ENCODE results near the gene PIGH. TPM values are rescaled to one million over a fixed set of nuclear protein-coding genes. Genes with fewer than 3 reads are reported as not detected.

Gene PIGH, protein sequence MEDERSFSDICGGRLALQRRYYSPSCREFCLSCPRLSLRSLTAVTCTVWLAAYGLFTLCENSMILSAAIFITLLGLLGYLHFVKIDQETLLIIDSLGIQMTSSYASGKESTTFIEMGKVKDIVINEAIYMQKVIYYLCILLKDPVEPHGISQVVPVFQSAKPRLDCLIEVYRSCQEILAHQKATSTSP
- polyA plus RNA-seq (2012; ENCODE audit: low read depth, missing spikeins) = 16.2 TPM

DNA sequence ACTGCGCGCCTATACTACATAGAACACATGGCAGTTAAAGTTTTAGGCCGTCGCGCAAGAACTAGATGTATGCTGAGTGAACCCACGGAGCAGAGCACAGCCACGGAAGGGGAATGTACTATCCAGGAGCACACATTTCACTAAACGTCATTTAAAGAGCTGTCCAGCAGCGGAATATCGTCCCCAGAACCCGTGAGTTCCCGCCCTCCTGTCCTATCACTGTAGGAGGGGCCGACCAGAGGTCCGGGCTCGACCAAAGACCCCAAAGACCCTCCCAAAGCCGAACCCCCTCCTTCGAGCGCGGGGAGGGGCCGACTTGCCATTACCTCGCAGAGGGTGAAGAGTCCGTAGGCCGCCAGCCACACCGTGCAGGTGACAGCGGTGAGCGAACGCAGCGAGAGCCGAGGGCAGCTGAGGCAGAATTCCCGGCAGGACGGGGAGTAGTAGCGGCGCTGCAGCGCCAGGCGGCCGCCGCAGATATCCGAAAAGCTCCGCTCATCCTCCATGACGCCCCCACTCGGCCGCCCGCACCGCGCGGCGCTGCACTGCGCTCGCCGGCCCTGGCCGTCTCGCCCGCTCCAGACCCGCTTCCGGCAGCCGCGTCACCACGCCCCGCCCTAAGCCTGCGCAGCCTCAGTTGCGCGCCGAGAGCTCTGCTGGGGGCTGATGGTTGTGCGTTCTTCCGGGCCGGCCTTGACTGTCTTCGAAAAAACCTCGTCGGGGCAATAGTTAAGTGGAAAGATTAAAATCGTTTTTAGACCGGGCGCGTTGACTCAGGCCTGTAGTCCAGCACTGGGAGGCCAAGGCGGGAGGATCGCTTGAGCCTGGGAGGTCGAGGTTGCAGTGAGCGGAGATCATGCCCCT is at the start of gene PIGH:
TSS of gene PIGH (minus strand) at position 571 of the 864 bp plus-strand sequence. CDS start at position 506, 65 bp downstream.
- TF ChIP-seq POU2F2 (IDR thresholded peaks at IDR 0.05; ENCODE audit: low read depth, low read length) (no peak), PAX5 (IDR thresholded peaks at IDR 0.05; ENCODE audit: insufficient read depth, low read length, severe bottlenecking) (peak; percentile 42), POLR2AphosphoS5 (IDR thresholded peaks at IDR 0.05; ENCODE audit: low read depth, low read length) (peak; percentile 33; the same call in 1 of the 2 replicates), POLR2A (IDR thresholded peaks at IDR 0.05; ENCODE audit: low read depth, low read length) (peak; percentile 75), SPI1 (IDR thresholded peaks at IDR 0.05; ENCODE audit: low read depth, low read length) (no peak), TAF1 (IDR thresholded peaks at IDR 0.05; ENCODE audit: low read depth, low read length) (0 out of 2 replicates have a peak, but pooled peaks have one; percentile 30)
- DNase-seq (ENCODE audit: insufficient read length, low spot score) = peak; percentile 90
- FAIRE-seq = peak; percentile 100

DNA sequence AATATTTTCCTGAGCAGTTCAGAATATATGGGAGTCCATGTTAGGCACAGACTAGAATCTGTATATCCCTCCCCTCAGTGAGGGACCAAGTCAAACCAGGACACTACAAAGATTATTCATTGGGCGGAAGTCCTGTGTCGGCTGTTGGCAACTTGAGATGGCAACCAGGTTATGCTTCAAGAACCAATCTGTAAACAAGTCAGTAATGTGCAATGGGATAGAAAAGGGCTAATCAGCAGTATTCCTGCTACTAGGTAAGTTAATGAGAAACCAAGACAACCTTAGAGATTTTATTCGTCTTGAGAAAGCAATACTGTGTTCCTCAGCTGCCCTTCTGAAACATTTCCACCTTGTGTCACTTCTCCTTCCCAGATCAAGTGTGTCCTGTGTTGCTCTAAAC is 46.1 kb upstream of the PIGH start:
- FAIRE-seq = no peak
- TF ChIP-seq POLR2A (IDR thresholded peaks at IDR 0.05; ENCODE audit: low read depth, low read length) (no peak), PAX5 (IDR thresholded peaks at IDR 0.05; ENCODE audit: insufficient read depth, low read length, severe bottlenecking) (no peak), POLR2AphosphoS5 (IDR thresholded peaks at IDR 0.05; ENCODE audit: low read depth, low read length) (no peak), TAF1 (IDR thresholded peaks at IDR 0.05; ENCODE audit: low read depth, low read length) (no peak), SPI1 (IDR thresholded peaks at IDR 0.05; ENCODE audit: low read depth, low read length) (no peak), POU2F2 (IDR thresholded peaks at IDR 0.05; ENCODE audit: low read depth, low read length) (no peak)

DNA sequence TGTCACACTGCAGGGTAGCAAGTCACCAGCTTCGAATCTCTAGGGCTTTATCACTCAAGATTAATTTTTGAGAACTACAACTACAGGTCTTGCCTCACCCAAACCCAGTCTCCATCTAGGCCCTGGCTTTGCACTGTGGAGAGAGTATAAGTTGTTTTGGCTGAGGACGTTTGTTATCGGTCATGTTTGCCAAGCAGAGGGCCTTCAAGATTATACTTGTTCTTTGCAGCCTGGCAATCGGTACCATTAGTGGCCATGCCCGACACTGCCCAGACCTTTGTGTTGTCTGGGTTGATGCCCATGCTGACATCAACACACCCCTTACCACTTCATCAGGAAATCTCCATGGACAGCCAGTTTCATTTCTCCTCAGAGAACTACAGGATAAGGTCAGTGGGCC is 45.3 kb upstream of the PIGH start:
- DNase-seq (ENCODE audit: insufficient read length, low spot score) (no peak), FAIRE-seq (no peak)
- TF ChIP-seq TAF1 (IDR thresholded peaks at IDR 0.05; ENCODE audit: low read depth, low read length) (no peak), POLR2AphosphoS5 (IDR thresholded peaks at IDR 0.05; ENCODE audit: low read depth, low read length) (no peak), SPI1 (IDR thresholded peaks at IDR 0.05; ENCODE audit: low read depth, low read length) (no peak), POLR2A (IDR thresholded peaks at IDR 0.05; ENCODE audit: low read depth, low read length) (no peak), POU2F2 (IDR thresholded peaks at IDR 0.05; ENCODE audit: low read depth, low read length) (no peak), PAX5 (IDR thresholded peaks at IDR 0.05; ENCODE audit: insufficient read depth, low read length, severe bottlenecking) (no peak)

More for the DNA sequence above, 46.1 kb upstream of the PIGH start:
- no peak for DNase-seq (ENCODE audit: insufficient read length, low spot score)

DNA sequence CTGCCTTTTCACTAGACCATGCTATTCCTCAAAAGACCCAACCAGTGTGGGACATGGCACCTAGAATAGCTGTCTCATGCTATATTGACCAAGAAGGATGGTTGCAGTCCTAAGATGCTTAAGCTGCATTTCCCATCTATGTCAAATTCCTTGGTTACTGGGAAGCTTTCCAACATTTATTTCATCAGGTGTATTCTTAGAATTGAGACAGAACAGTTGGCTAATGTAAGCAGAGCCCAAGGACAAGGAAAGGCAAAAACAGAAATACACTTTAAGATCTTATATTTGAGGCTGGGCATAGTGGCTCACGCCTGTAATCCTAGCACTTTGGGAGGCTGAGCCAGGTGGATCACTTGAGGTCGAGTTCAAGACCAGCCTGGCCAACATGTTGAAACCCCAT is 44.4 kb upstream of the PIGH start:
- no peak for TF ChIP-seq SPI1 (IDR thresholded peaks at IDR 0.05; ENCODE audit: low read depth, low read length)
- TF ChIP-seq POLR2AphosphoS5 (IDR thresholded peaks at IDR 0.05; ENCODE audit: low read depth, low read length) = no peak
- TF ChIP-seq TAF1 (IDR thresholded peaks at IDR 0.05; ENCODE audit: low read depth, low read length) = no peak
- no peak for TF ChIP-seq POU2F2 (IDR thresholded peaks at IDR 0.05; ENCODE audit: low read depth, low read length)
- TF ChIP-seq POLR2A (IDR thresholded peaks at IDR 0.05; ENCODE audit: low read depth, low read length) = no peak
- no peak for TF ChIP-seq PAX5 (IDR thresholded peaks at IDR 0.05; ENCODE audit: insufficient read depth, low read length, severe bottlenecking)
- FAIRE-seq (no peak), DNase-seq (ENCODE audit: insufficient read length, low spot score) (no peak)

DNA sequence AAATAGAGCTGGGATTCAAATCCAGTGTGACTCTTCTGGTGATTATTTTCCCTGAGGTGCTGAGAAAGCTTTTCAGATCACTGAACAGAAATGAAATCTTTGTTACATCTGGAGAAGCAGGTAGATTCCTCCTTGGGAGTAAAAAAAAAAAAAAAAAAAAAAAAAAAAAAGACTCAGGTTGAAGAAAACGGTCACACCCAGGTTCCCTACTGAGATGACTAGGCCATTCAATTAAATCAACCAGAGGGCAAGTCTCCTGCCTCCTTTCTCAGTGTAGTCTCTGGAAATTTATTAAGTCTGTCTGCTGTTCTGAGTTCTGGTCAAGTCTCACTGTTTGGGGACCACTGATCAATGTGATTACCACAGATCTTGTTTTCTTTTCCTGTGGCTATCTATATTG is 43.6 kb upstream of the PIGH start:
- TF ChIP-seq TAF1 (IDR thresholded peaks at IDR 0.05; ENCODE audit: low read depth, low read length) (no peak), POU2F2 (IDR thresholded peaks at IDR 0.05; ENCODE audit: low read depth, low read length) (no peak), POLR2A (IDR thresholded peaks at IDR 0.05; ENCODE audit: low read depth, low read length) (no peak), PAX5 (IDR thresholded peaks at IDR 0.05; ENCODE audit: insufficient read depth, low read length, severe bottlenecking) (no peak), SPI1 (IDR thresholded peaks at IDR 0.05; ENCODE audit: low read depth, low read length) (no peak), POLR2AphosphoS5 (IDR thresholded peaks at IDR 0.05; ENCODE audit: low read depth, low read length) (no peak)
- DNase-seq (ENCODE audit: insufficient read length, low spot score) (no peak), FAIRE-seq (no peak)

DNA sequence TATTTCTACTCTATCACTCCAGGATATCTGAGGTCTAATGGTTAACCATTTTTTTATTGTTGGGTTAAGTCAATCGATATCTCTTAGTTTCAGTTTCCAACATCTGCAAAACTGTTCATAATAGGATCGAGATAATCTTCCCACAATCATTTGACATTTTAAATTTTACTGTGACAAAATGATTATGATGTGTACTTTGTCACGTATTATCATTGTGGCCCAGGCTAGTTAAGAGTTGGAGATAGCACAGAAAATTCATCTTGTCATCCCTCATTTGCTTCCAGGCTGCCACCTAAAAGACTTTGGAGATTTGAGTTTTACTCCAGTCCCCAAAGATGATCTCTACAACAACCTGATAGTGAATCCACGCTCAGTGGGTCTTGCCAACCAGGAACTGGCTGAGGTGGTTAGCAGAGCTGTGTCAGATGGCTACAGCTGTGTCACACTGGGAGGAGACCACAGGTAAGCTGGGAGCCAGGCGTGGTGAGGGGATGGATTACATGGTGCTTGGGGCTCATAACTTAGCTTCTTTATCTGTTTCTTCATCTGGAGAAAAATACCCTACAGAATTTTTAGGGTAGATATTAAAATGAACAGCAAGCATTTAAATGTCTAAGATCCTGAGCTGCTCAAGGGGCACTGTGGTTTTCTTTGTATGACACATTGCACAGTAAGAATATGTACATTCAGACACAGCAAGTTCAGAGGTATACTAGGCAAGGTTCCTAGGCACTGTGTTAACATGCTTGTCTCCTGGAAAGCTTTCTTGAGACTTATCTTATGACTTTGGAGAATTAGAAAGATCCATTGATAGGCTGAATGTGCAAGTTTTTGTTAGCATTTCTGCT is 42.1 kb upstream of the PIGH start:
- FAIRE-seq (no peak), DNase-seq (ENCODE audit: insufficient read length, low spot score) (no peak)
- TF ChIP-seq PAX5 (IDR thresholded peaks at IDR 0.05; ENCODE audit: insufficient read depth, low read length, severe bottlenecking) (no peak), POLR2AphosphoS5 (IDR thresholded peaks at IDR 0.05; ENCODE audit: low read depth, low read length) (no peak), POU2F2 (IDR thresholded peaks at IDR 0.05; ENCODE audit: low read depth, low read length) (no peak), TAF1 (IDR thresholded peaks at IDR 0.05; ENCODE audit: low read depth, low read length) (no peak), POLR2A (IDR thresholded peaks at IDR 0.05; ENCODE audit: low read depth, low read length) (no peak), SPI1 (IDR thresholded peaks at IDR 0.05; ENCODE audit: low read depth, low read length) (no peak)

DNA sequence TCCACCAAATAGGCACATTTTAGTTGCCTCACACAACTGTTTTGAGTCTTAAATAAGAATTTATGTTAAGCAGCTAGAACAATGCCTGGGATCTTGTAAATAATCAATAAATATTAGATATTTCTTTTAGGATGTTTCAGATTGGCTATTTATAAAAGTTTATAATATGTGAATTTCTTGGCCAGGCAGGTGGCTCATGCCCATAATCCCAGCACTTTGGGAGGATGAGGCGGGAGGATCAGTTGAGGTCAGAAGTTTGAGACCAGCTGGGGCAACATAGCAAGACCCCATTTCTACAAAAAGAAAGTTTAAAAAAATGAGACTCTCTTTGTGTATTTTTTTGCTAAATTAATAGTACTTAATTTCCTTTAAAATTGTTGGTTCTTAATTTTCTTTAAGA is 41.4 kb upstream of the PIGH start:
- TF ChIP-seq PAX5 (IDR thresholded peaks at IDR 0.05; ENCODE audit: insufficient read depth, low read length, severe bottlenecking) (no peak), TAF1 (IDR thresholded peaks at IDR 0.05; ENCODE audit: low read depth, low read length) (no peak), POLR2AphosphoS5 (IDR thresholded peaks at IDR 0.05; ENCODE audit: low read depth, low read length) (no peak), POLR2A (IDR thresholded peaks at IDR 0.05; ENCODE audit: low read depth, low read length) (no peak), SPI1 (IDR thresholded peaks at IDR 0.05; ENCODE audit: low read depth, low read length) (no peak), POU2F2 (IDR thresholded peaks at IDR 0.05; ENCODE audit: low read depth, low read length) (no peak)
- FAIRE-seq (no peak), DNase-seq (ENCODE audit: insufficient read length, low spot score) (no peak)

DNA sequence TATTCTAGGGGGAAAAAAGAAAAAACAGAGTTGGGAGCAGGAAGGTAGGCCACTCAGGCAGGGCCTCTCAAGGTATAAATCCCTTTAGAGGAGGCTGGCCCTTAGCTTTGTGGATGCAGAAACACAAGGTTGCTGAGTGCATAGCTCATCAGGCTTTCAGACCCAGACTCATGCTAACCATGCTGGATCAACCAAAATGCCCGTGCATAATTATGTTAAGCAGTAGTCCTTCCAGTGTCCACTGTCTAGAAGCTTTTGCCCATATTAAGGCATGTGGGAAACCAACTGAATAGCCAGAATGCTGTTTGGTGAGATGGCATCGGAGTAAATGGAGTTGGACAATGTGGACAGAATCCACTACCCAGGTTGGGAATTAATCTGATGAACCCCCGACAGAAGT is 38.6 kb upstream of the PIGH start:
- TF ChIP-seq POU2F2 (IDR thresholded peaks at IDR 0.05; ENCODE audit: low read depth, low read length) (no peak), PAX5 (IDR thresholded peaks at IDR 0.05; ENCODE audit: insufficient read depth, low read length, severe bottlenecking) (no peak), SPI1 (IDR thresholded peaks at IDR 0.05; ENCODE audit: low read depth, low read length) (no peak), POLR2A (IDR thresholded peaks at IDR 0.05; ENCODE audit: low read depth, low read length) (no peak), POLR2AphosphoS5 (IDR thresholded peaks at IDR 0.05; ENCODE audit: low read depth, low read length) (no peak), TAF1 (IDR thresholded peaks at IDR 0.05; ENCODE audit: low read depth, low read length) (no peak)
- FAIRE-seq (no peak), DNase-seq (ENCODE audit: insufficient read length, low spot score) (no peak)
